Measurements from ENCODE around the gene ZYG11B.
"Not testable (repeated sequence)": the region's sequence is repeated elsewhere in the genome, so short reads cannot be mapped to it uniquely, and the experiment has no call there.

ZYG11B gene

GRCh38 chr1:52706941-52707926, 19.0 kb upstream of the ZYG11B start:
- no peak for DNase-seq (ENCODE audit: low read depth in 2 of 3, low spot score in 1 of 3)

GRCh38 chr1:52707927-52708655, 18.2 kb upstream of the ZYG11B start:
- no peak for DNase-seq (ENCODE audit: low read depth in 2 of 3, low spot score in 1 of 3)

GRCh38 chr1:52709016-52709415, 17.2 kb upstream of the ZYG11B start:
- no peak for DNase-seq (ENCODE audit: low read depth in 2 of 3, low spot score in 1 of 3)

GRCh38 chr1:52713590-52713989, 12.7 kb upstream of the ZYG11B start:
- DNase-seq (ENCODE audit: low read depth in 2 of 3, low spot score in 1 of 3) = no peak

- DNase-seq (ENCODE audit: low read depth in 2 of 3, low spot score in 1 of 3) = not testable (repeated sequence)
Observed at GRCh38 chr1:52715296-52715695, 11.0 kb upstream of the ZYG11B start.

- DNase-seq (ENCODE audit: low read depth in 2 of 3, low spot score in 1 of 3) = no peak
Observed at GRCh38 chr1:52723260-52723659, 3.0 kb upstream of the ZYG11B start.

GRCh38 chr1:52725903-52726264, 369 bp upstream of the ZYG11B start:
- no peak for DNase-seq (ENCODE audit: low read depth in 2 of 3, low spot score in 1 of 3)

GRCh38 chr1:52727114-52727586, 897 bp downstream of the ZYG11B start:
- DNase-seq (ENCODE audit: low read depth in 2 of 3, low spot score in 1 of 3) = peak in 1 of 3 donors; percentile 8

- no peak for DNase-seq (ENCODE audit: low read depth in 2 of 3, low spot score in 1 of 3)
Observed at GRCh38 chr1:52727956-52728656, 1.9 kb downstream of the ZYG11B start.

- no peak for DNase-seq (ENCODE audit: low read depth in 2 of 3, low spot score in 1 of 3)
Observed at GRCh38 chr1:52733368-52733767, 7.1 kb downstream of the ZYG11B start.

- not testable (repeated sequence) for DNase-seq (ENCODE audit: low read depth in 2 of 3, low spot score in 1 of 3)
Observed at GRCh38 chr1:52735371-52735770, 9.1 kb downstream of the ZYG11B start.

GRCh38 chr1:52738148-52738547, 11.9 kb downstream of the ZYG11B start:
- no peak for DNase-seq (ENCODE audit: low read depth in 2 of 3, low spot score in 1 of 3)

GRCh38 chr1:52738893-52739292, 12.6 kb downstream of the ZYG11B start:
- no peak for DNase-seq (ENCODE audit: low read depth in 2 of 3, low spot score in 1 of 3)

GRCh38 chr1:52739699-52740467, 13.6 kb downstream of the ZYG11B start:
- DNase-seq (ENCODE audit: low read depth in 2 of 3, low spot score in 1 of 3) = no peak

- DNase-seq (ENCODE audit: low read depth in 2 of 3, low spot score in 1 of 3) = no peak
Observed at GRCh38 chr1:52741259-52741658, 15.0 kb downstream of the ZYG11B start.

- DNase-seq (ENCODE audit: low read depth in 2 of 3, low spot score in 1 of 3) = no peak
Observed at GRCh38 chr1:52746189-52746588, 19.9 kb downstream of the ZYG11B start.

GRCh38 chr1:52747450-52747849, 21.2 kb downstream of the ZYG11B start:
- no peak for DNase-seq (ENCODE audit: low read depth in 2 of 3, low spot score in 1 of 3)

GRCh38 chr1:52748119-52748518, 21.9 kb downstream of the ZYG11B start:
- no peak for DNase-seq (ENCODE audit: low read depth in 2 of 3, low spot score in 1 of 3)

- DNase-seq (ENCODE audit: low read depth in 2 of 3, low spot score in 1 of 3) = not testable (repeated sequence)
Observed at GRCh38 chr1:52749496-52749895, 23.2 kb downstream of the ZYG11B start.

- DNase-seq (ENCODE audit: low read depth in 2 of 3, low spot score in 1 of 3) = not testable (repeated sequence)
Observed at GRCh38 chr1:52750139-52750538, 23.9 kb downstream of the ZYG11B start.

Data from stimulated activated CD4-positive, alpha-beta T cell treated with anti-CD3 and anti-CD28 coated beads, Interleukin-12 subunit alpha, Interleukin-12 subunit beta, amount 100 ng/mL, for 48 hours (primary cell).